WTC11 (cell line): ENCODE data around the gene PPP1R12B. TPM values are rescaled to one million over a fixed set of nuclear protein-coding genes. Genes with fewer than 3 reads are reported as not detected.

Source experiments
- ATAC-seq: fragments of 200-7000 bp; cut with Tn5 transposase; 2 replicates; pipeline ENCODE4 v1.10.0; 2021; ENCODE audit warnings: mild to moderate bottlenecking, moderate library complexity
- CTCF ChIA-PET: fragments of 300-600 bp; sonication (Branson Sonifier 250); formaldehyde crosslinking; loops from one replicate; lab custom pipeline; 2021; ENCODE audit warnings: antibody characterized with exemption; lab: Charles Lee
- POLR2A ChIA-PET: fragments of 350-600 bp; sonication (Branson Sonifier 250); formaldehyde crosslinking; loops from one replicate; lab custom pipeline; 2021; ENCODE audit warnings: antibody characterized with exemption; lab: Charles Lee
- DNase-seq: peaks from one replicate; pipeline ENCODE4 v3.0.0; 2021; ENCODE audit warnings: low spot score
- H3K27ac Mint-ChIP-seq: 2 replicates; pipeline ENCODE4 v1.8.0; 2021; ENCODE audit warnings: mixed read lengths
- H3K27me3 Mint-ChIP-seq: 2 replicates; pipeline ENCODE4 v1.8.0; 2021; ENCODE audit warnings: low read depth, mild to moderate bottlenecking, moderate library complexity, mixed read lengths
- H3K36me3 Mint-ChIP-seq: 2 replicates; pipeline ENCODE4 v1.8.0; 2021; ENCODE audit warnings: mixed read lengths
- H3K4me1 Mint-ChIP-seq: 2 replicates; pipeline ENCODE4 v1.8.0; 2022; ENCODE audit warnings: mixed read lengths
- H3K4me3 Mint-ChIP-seq: 2 replicates; pipeline ENCODE4 v1.8.0; 2021; ENCODE audit warnings: mild to moderate bottlenecking, moderate library complexity, mixed read lengths
- H3K9me3 Mint-ChIP-seq: 2 replicates; pipeline ENCODE4 v1.8.0; 2021; ENCODE audit warnings: mixed read lengths
- EMX1 ChIP-seq: fragments of 250-450 bp; sonication (Bioruptor Pico); IDR thresholded peaks from 2 replicates; pipeline ENCODE4 v1.8.0; 2021; ENCODE audit warnings: mild to moderate bottlenecking
- ETV6 ChIP-seq: sonication (generic); formaldehyde crosslinking; IDR thresholded peaks from 2 replicates; pipeline ENCODE4 v1.8.1; 2022; ENCODE audit warnings: mild to moderate bottlenecking, missing genetic modification reagents
- JUN ChIP-seq: sonication (generic); formaldehyde crosslinking; IDR thresholded peaks from 2 replicates; pipeline ENCODE4 v1.8.0; 2023; ENCODE audit warnings: mild to moderate bottlenecking, missing genetic modification reagents
- RORB ChIP-seq: fragments of 250-450 bp; sonication (Bioruptor Pico); IDR thresholded peaks from 2 replicates; pipeline ENCODE4 v1.9.0; 2021; ENCODE audit warnings: mild to moderate bottlenecking
- SMAD4 ChIP-seq: sonication (generic); formaldehyde crosslinking; IDR thresholded peaks from 2 replicates; pipeline ENCODE4 v1.8.0; 2022; ENCODE audit warnings: mild to moderate bottlenecking, missing genetic modification reagents
- total RNA-seq: library from RNA; stranded (reverse); gene quantifications from 3 replicates; pipeline ENCODE4 v1.2.3, GENCODE V29; 2021
- TF ChIP-seq, protein P1 (sequence below): sonication (generic); formaldehyde crosslinking; IDR thresholded peaks from 2 replicates; pipeline ENCODE4 v1.8.0; 2023; ENCODE audit warnings: missing genetic modification reagents
- TF ChIP-seq, protein P2 (sequence below): fragments of 250-450 bp; sonication (Bioruptor Pico); IDR thresholded peaks from 2 replicates; pipeline ENCODE4 v1.9.0; 2021; ENCODE audit warnings: mild to moderate bottlenecking
- TF ChIP-seq, protein P3 (sequence below): sonication (generic); formaldehyde crosslinking; IDR thresholded peaks from 2 replicates; pipeline ENCODE4 v1.8.0; 2022; ENCODE audit warnings: mild to moderate bottlenecking, missing genetic modification reagents
- TF ChIP-seq, protein P4 (sequence below): sonication (generic); formaldehyde crosslinking; IDR thresholded peaks from 2 replicates; pipeline ENCODE4 v1.8.0; 2023; ENCODE audit warnings: mild to moderate bottlenecking, missing genetic modification reagents
- TF ChIP-seq, protein P5 (sequence below): fragments of 250-450 bp; sonication (Bioruptor Pico); IDR thresholded peaks from 2 replicates; pipeline ENCODE4 v1.8.0; 2021; ENCODE audit warnings: mild to moderate bottlenecking
- TF ChIP-seq, protein P6 (sequence below): sonication (generic); formaldehyde crosslinking; conservative IDR thresholded peaks from 2 replicates; pipeline ENCODE4 v1.8.1; 2023; ENCODE audit warnings: mild to moderate bottlenecking, low read depth, missing genetic modification reagents, moderate library complexity
- TF ChIP-seq, protein P7 (sequence below): sonication (generic); formaldehyde crosslinking; IDR thresholded peaks from 2 replicates; pipeline ENCODE4 v1.8.1; 2022; ENCODE audit warnings: mild to moderate bottlenecking, moderate library complexity, missing genetic modification reagents

PPP1R12B gene
- total RNA-seq, 1 experiment from 2014 or later: 19.2 TPM

DNA sequence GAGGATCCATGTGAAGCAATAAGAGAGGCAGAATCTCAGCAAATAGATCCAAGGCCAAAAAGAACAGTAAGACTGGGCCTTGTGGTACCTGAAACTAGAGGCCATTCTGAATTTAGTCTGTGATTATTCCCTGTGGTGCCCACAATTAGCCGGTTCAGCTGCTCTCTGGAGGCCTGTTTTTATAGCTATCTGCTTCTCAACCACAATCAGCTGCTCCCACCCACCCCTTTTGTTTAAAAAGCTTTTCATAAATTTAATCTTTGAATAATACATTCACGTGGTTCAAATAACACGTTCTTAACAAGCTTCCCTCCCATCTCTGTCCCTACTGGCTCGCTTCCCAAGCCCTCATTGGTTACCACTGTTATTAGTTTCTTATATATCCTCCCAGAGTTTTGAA, 24.8 kb upstream of the PPP1R12B start (continued):
- TF ChIP-seq, protein P1, sequence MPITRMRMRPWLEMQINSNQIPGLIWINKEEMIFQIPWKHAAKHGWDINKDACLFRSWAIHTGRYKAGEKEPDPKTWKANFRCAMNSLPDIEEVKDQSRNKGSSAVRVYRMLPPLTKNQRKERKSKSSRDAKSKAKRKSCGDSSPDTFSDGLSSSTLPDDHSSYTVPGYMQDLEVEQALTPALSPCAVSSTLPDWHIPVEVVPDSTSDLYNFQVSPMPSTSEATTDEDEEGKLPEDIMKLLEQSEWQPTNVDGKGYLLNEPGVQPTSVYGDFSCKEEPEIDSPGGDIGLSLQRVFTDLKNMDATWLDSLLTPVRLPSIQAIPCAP (CRISPR knock-in tag): no peak
- TF ChIP-seq RORB (CRISPR knock-in tag) (no peak), EMX1 (CRISPR knock-in tag) (no peak)
- TF ChIP-seq, protein P2, sequence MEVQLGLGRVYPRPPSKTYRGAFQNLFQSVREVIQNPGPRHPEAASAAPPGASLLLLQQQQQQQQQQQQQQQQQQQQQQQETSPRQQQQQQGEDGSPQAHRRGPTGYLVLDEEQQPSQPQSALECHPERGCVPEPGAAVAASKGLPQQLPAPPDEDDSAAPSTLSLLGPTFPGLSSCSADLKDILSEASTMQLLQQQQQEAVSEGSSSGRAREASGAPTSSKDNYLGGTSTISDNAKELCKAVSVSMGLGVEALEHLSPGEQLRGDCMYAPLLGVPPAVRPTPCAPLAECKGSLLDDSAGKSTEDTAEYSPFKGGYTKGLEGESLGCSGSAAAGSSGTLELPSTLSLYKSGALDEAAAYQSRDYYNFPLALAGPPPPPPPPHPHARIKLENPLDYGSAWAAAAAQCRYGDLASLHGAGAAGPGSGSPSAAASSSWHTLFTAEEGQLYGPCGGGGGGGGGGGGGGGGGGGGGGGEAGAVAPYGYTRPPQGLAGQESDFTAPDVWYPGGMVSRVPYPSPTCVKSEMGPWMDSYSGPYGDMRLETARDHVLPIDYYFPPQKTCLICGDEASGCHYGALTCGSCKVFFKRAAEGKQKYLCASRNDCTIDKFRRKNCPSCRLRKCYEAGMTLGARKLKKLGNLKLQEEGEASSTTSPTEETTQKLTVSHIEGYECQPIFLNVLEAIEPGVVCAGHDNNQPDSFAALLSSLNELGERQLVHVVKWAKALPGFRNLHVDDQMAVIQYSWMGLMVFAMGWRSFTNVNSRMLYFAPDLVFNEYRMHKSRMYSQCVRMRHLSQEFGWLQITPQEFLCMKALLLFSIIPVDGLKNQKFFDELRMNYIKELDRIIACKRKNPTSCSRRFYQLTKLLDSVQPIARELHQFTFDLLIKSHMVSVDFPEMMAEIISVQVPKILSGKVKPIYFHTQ (CRISPR knock-in tag): no peak

DNA sequence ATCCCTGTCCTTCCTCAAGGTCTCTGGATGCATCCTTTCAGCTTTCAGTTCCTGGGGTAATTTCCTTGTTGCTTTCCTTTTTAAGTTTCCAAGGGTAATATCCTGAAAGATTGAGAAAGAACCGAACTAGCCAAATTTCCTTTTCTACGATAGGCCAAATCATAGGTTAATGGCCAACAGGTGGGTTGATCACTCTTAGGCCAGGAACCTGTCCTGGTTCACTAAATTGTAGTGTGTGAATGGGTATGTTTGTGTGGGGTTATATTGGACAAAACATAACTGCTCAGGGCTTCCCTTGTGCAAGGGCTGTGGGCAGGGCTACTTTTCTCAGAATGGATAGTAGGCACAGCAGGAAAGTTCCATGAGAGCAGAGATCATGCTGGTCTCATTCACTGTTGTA, 23.9 kb upstream of the PPP1R12B start:
- Mint-ChIP-seq H3K27ac (no peak overlapping the region), H3K36me3 (no peaks in the 10 kb centered on the region), H3K27me3 (no peaks in the 10 kb centered on the region), H3K4me1 (no peaks in the 10 kb centered on the region), H3K4me3 (no peak overlapping the region), H3K9me3 (no peaks in the 10 kb centered on the region)
- no peak for ATAC-seq
- TF ChIP-seq SMAD4 (CRISPR knock-in tag) (no peak), JUN (CRISPR knock-in tag) (no peak), ETV6 (CRISPR knock-in tag) (no peak)
- TF ChIP-seq, protein P3, sequence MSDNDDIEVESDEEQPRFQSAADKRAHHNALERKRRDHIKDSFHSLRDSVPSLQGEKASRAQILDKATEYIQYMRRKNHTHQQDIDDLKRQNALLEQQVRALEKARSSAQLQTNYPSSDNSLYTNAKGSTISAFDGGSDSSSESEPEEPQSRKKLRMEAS (CRISPR knock-in tag): no peak
- TF ChIP-seq, protein P4, sequence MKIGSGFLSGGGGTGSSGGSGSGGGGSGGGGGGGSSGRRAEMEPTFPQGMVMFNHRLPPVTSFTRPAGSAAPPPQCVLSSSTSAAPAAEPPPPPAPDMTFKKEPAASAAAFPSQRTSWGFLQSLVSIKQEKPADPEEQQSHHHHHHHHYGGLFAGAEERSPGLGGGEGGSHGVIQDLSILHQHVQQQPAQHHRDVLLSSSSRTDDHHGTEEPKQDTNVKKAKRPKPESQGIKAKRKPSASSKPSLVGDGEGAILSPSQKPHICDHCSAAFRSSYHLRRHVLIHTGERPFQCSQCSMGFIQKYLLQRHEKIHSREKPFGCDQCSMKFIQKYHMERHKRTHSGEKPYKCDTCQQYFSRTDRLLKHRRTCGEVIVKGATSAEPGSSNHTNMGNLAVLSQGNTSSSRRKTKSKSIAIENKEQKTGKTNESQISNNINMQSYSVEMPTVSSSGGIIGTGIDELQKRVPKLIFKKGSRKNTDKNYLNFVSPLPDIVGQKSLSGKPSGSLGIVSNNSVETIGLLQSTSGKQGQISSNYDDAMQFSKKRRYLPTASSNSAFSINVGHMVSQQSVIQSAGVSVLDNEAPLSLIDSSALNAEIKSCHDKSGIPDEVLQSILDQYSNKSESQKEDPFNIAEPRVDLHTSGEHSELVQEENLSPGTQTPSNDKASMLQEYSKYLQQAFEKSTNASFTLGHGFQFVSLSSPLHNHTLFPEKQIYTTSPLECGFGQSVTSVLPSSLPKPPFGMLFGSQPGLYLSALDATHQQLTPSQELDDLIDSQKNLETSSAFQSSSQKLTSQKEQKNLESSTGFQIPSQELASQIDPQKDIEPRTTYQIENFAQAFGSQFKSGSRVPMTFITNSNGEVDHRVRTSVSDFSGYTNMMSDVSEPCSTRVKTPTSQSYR: no peak
- TF ChIP-seq, protein P5, sequence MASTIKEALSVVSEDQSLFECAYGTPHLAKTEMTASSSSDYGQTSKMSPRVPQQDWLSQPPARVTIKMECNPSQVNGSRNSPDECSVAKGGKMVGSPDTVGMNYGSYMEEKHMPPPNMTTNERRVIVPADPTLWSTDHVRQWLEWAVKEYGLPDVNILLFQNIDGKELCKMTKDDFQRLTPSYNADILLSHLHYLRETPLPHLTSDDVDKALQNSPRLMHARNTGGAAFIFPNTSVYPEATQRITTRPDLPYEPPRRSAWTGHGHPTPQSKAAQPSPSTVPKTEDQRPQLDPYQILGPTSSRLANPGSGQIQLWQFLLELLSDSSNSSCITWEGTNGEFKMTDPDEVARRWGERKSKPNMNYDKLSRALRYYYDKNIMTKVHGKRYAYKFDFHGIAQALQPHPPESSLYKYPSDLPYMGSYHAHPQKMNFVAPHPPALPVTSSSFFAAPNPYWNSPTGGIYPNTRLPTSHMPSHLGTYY (CRISPR knock-in tag): no peak
- TF ChIP-seq, protein P6, sequence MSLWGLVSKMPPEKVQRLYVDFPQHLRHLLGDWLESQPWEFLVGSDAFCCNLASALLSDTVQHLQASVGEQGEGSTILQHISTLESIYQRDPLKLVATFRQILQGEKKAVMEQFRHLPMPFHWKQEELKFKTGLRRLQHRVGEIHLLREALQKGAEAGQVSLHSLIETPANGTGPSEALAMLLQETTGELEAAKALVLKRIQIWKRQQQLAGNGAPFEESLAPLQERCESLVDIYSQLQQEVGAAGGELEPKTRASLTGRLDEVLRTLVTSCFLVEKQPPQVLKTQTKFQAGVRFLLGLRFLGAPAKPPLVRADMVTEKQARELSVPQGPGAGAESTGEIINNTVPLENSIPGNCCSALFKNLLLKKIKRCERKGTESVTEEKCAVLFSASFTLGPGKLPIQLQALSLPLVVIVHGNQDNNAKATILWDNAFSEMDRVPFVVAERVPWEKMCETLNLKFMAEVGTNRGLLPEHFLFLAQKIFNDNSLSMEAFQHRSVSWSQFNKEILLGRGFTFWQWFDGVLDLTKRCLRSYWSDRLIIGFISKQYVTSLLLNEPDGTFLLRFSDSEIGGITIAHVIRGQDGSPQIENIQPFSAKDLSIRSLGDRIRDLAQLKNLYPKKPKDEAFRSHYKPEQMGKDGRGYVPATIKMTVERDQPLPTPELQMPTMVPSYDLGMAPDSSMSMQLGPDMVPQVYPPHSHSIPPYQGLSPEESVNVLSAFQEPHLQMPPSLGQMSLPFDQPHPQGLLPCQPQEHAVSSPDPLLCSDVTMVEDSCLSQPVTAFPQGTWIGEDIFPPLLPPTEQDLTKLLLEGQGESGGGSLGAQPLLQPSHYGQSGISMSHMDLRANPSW: no peak
- TF ChIP-seq, protein P7, sequence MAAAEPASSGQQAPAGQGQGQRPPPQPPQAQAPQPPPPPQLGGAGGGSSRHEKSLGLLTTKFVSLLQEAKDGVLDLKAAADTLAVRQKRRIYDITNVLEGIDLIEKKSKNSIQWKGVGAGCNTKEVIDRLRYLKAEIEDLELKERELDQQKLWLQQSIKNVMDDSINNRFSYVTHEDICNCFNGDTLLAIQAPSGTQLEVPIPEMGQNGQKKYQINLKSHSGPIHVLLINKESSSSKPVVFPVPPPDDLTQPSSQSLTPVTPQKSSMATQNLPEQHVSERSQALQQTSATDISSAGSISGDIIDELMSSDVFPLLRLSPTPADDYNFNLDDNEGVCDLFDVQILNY (CRISPR knock-in tag): no peak
- ChIA-PET POLR2A (no interaction called here), CTCF (interaction anchor here (0.7 to 1.3 kb wide), 2 partner anchors 9 to 250 kb away, joined by 4 to 5 read pairs; no protein-coding TSS in a partner anchor)
- DNase-seq: no peak
